Measurements from ENCODE around the gene CD53.

DNA sequence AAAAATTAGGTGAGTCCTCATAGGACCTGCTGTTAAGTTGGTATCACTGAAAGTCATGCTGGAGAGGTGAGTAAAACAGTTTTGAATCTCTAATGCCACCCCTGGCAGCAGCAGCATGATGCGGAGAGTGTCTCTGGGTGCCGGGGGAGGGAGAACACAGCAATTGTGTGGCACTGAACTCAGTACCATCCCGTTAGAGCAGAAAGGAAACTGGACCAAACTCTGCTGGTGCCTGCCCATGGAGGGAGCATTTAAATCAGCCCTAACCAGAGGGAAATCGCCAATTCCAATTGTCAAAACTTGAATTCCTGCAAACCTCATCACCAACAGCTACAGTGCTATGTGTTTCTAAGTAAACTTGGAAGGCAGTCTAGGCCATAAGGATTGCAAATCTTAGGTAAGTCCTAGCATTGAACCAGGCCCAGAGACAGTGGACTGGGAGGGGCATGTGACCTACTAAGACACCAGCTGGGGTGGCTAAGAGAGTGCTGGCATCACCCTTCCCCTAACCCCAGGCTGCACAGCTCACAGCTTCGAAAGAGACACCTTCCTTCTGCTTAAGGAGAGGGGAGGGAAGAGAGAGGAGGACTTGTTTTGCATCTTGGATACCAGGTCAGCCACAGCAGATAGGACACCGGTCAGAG is 30.0 kb downstream of the CD53 start:
- TF ChIP-seq CTCF (IDR thresholded peaks at IDR 0.05; ENCODE audit: poor library complexity) (no peak), EZH2phosphoT487 (IDR thresholded peaks at IDR 0.05; ENCODE audit: low read depth, severe bottlenecking, unreplicated experiment) (no peak), EZH2 (IDR thresholded peaks at IDR 0.05; ENCODE audit: borderline replicate concordance) (no peak)
